Esophagus (tissue), 2 donors: Measurements from ENCODE around the gene TMOD1. TPM values are rescaled to one million over a fixed set of nuclear protein-coding genes. Genes with fewer than 3 reads are reported as not detected.

Experiments used
- H3K27ac ChIP-seq, 2 donors: one replicate each; pipeline ENCODE4 v1.5.1; 2013; ENCODE audit warnings: low read depth in 2 of 2, mild to moderate bottlenecking in 2 of 2, inconsistent platforms in 1 of 2, low read length in 1 of 2, moderate library complexity in 1 of 2
- H3K27me3 ChIP-seq, 2 donors: one replicate each; pipeline ENCODE4 v1.6.1; 2013; ENCODE audit warnings: low read length in 2 of 2, control low read depth in 1 of 2, mild to moderate bottlenecking in 1 of 2; ENCODE audit not compliant: insufficient read depth in 2 of 2, control insufficient read depth in 1 of 2
- H3K36me3 ChIP-seq, 2 donors: one replicate each; pipeline ENCODE4 v1.6.1; 2013; ENCODE audit warnings: low read length in 1 of 2; ENCODE audit not compliant: control insufficient read depth in 2 of 2, insufficient read depth in 2 of 2
- H3K4me1 ChIP-seq, 2 donors: one replicate each; pipeline ENCODE4 v1.6.1; 2013; ENCODE audit warnings: low read length in 1 of 2; ENCODE audit not compliant: control insufficient read depth in 2 of 2, insufficient read depth in 2 of 2
- H3K4me3 ChIP-seq, 2 donors: one replicate each; pipeline ENCODE4 v1.5.1; 2013; ENCODE audit warnings: low read length in 2 of 2, mild to moderate bottlenecking in 2 of 2, low read depth in 1 of 2, moderate library complexity in 1 of 2
- H3K9me3 ChIP-seq, 2 donors: one replicate each; pipeline ENCODE4 v1.6.1; 2013; ENCODE audit warnings: mild to moderate bottlenecking in 2 of 2, low read depth in 1 of 2, low read length in 1 of 2, moderate library complexity in 1 of 2; ENCODE audit not compliant: control insufficient read depth in 2 of 2, insufficient read depth in 1 of 2
- WGBS, 2 donors: extraction: QIAGEN DNeasy Blood & Tissue Kit; methylation state at CpG; one replicate each; pipeline ENCODE4 v1.1.7; 2013; 5-methylcytosine and 5-hydroxymethylcytosine counted together
- polyA plus RNA-seq, 2 donors: library from polyadenylated mRNA; stranded (reverse); fragments of 200-250 nt; gene quantifications; one replicate each; pipeline ENCODE4 v1.2.3, GENCODE V29; 2013
- donor health status: healthy with polysubstance abuse.
- donor health status: Bipolar disorder and iron deficiency.

The TMOD1 gene
- polyA plus RNA-seq, 2 donors = 3.2 to 7.1 TPM

DNA sequence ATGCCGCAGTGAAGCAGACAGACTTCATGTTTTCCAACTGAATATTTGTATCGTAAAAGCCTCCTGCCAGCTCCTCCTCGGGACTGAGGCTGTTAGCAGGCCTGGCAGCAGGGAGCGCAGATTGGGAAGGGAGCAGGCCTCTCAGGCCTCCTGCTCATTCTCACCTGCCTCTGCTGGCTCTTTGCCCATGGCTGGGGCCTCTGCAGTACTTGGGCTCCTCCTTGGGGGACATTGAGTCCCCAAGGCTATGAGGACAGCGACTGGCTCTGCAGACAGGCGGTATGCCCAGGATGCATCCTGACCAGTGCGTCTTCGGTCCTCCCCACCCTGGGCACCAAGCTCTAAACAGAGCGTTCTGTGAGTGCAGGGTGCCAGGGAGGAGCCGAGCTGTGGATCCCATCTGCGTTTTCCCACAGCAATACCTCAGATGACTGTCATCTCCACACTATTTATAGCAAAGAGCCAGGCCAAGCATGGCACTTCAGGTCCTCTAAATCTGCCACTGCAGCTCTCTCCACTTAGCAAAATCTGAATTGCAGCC is 93.0 kb downstream of the TMOD1 start:
- peaks cover 0 to 3% of the 10 kb centered on the region in 2 donors for H3K4me1 ChIP-seq
- peaks cover 0 to 2% of the 10 kb centered on the region in 2 donors for H3K36me3 ChIP-seq
- H3K27ac ChIP-seq = peak overlapping the region in 1 of 2 donors; percentile 7
- H3K27me3 ChIP-seq = no peaks in the 10 kb centered on the region
- WGBS, 2 donors = 70 to 85% methylated on average over 11 of the region's 11 CpGs
- no peak overlapping the region for H3K4me3 ChIP-seq
- H3K9me3 ChIP-seq = no peaks in the 10 kb centered on the region

DNA sequence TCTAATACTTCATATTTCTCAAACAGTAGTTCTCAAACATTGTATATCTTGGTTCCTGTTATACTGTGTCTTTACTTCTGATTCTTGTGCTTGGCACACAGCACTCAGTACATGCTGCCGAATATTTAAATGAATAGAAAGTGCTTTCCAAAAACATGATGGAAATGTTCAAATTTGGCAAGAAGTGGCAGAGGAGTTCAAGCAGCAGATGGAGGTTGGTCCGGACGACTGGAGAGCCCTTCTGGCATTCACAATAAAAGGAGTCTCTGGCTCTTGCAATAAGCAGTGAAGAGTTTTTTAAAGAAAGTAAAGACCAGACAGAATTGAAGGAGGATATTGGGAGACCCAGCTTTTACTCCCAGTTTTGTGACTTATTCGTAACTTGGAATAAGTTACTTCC is 95.4 kb downstream of the TMOD1 start:
- Histone ChIP-seq H3K9me3 (no peaks in the 10 kb centered on the region), H3K27me3 (no peaks in the 10 kb centered on the region), H3K27ac (no peak overlapping the region), H3K4me1 (peaks cover 0 to 3% of the 10 kb centered on the region in 2 donors), H3K36me3 (peaks cover 8 to 15% of the 10 kb centered on the region in 2 donors), H3K4me3 (no peak overlapping the region)
- WGBS, 2 donors = 41 to 51% methylated on average over 4 of the region's 4 CpGs

DNA sequence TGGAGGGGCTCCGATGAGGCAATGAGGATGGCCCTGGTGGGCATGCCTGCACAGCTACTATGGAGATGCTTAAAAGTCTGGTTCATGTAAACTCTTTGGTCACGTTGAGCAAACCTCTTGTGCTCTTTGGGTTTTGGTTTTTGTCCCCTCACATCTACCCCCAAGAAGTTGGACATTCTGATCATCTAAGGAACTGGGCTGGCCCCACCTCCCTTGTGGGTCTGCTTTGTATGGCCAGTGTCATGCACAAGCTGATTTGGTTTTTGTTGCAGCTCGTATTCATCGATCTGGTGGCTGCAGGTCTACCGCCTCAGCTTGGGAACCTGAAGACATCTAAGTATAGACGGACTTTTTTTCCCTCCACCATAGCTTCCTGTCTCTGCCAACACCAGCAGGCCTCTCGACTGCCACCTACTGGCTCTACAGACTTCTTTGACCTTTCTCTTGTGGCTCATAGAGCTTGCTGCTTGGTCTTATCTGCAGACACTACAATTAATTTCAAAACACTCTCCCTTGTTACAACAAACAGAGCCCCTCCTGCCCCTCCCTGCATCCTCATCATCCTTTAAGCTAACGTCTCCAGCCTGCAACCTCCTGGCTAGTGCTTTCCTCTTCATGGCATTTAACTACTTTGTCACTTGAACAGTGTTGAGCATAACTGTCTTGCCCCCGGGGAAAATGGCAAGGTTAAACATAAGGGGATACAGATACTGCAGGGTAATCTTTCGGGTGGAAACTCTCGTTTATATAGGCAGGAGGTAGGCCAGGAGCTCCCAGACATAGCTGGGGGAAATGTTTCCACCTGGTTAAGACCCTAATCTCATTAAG is 97.2 kb downstream of the TMOD1 start:
- H3K9me3 ChIP-seq = no peaks in the 10 kb centered on the region
- peak overlapping the region in 1 of 2 donors; percentile 35 for H3K27ac ChIP-seq
- peaks cover 15 to 20% of the 10 kb centered on the region in 2 donors for H3K36me3 ChIP-seq
- H3K27me3 ChIP-seq = no peaks in the 10 kb centered on the region
- H3K4me1 ChIP-seq = no peaks in the 10 kb centered on the region
- WGBS, 2 donors = 23 to 25% methylated on average over 11 of the region's 11 CpGs
- no peak overlapping the region for H3K4me3 ChIP-seq

DNA sequence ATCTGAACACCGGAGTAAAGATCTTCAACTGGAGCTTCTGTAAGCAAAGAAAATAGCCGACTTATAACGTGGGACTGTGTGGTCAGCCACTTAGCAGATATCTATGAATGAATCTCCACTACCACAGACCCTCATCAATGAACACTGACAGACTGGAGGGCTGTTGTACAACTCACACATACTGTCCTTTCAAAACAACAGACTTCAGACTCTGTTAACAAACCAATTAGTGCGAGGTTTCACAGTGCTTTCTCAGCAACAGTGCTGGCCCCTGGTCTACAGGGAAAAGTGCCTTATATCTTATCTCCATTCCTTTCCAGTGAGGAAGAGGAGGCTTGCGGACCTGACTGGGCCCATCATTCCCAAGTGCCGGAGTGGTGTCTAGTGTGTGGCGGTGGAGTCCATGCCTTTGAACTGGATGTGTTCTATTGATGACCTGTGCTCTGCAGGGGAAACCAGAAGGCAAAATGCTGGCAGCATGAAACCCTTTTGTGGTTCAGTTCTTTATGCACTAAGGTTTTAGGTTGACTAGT is 97.9 kb downstream of the TMOD1 start:
- Histone ChIP-seq H3K4me1 (no peaks in the 10 kb centered on the region), H3K27ac (no peak overlapping the region), H3K27me3 (no peaks in the 10 kb centered on the region), H3K4me3 (no peak overlapping the region), H3K36me3 (peaks cover 17 to 20% of the 10 kb centered on the region in 2 donors), H3K9me3 (no peaks in the 10 kb centered on the region)
- 76 to 79% methylated on average over 7 of the region's 7 CpGs for WGBS, 2 donors

DNA sequence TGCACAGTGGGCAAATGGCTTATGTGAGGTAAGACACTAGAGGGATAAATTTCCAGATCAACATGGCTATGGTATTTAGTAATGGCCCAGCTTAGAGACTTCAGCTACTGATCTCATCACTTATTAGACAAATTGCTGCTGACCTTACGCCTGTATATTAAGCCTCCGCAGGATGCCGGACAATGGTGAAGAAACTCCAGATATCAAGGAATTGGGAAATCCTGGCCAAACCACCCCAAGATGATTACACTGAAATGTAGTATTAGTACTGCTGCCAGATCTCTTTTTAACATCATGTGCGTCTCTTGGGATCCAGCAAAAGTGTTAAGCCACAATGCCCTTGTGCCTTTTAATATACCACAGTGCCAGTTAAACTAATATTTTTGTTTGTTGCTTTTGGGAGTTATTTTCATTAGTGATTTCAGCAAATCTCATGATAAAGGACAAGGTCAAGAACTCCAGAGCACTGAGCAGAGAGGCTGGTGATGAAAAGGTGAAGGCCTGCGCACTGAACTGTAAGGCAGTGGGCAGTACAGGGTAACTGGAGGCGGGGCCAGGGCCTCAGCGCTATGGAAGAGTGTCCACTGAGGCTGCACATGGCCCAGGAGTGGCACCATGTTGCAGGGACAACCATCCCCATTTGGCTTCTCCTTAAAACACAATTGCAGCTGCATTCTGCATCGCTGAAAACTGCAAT is 99.2 kb downstream of the TMOD1 start:
- H3K4me1 ChIP-seq = no peaks in the 10 kb centered on the region
- peaks cover 22 to 28% of the 10 kb centered on the region in 2 donors for H3K36me3 ChIP-seq
- H3K9me3 ChIP-seq = no peaks in the 10 kb centered on the region
- H3K27me3 ChIP-seq = no peaks in the 10 kb centered on the region
- H3K27ac ChIP-seq = no peak overlapping the region
- WGBS, 2 donors = 94 to 96% methylated on average over 8 of the region's 8 CpGs
- no peak overlapping the region for H3K4me3 ChIP-seq

DNA sequence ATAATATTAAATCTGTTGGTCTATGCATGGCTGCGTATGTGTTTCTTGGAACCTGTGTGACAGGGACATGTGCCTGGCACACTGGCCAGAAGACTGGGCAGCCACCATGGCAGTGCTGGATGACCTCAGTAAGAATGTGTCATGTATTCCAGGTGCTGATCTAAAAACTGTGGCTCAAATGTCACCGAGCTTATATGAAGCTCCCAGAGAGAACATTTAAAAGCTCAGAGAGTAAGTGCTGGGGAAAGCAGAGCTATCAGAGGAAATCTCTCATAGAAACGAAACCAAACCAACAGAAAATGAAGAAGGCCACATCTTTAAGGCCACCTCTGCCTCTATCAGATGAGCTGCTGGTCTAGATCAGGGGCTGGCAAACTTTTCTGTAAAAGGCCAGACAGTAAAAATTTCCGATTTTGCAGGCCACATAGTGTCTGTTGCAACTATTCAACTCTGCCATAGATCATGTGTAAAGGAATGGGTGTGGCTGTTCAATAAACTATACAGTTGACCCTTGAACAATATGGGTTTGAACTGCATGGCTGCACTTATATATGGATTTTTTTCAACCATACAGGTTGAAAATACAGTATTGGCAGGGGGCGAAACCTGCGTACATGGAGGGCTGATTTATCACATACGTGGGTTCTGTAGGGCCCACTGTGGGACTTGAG is 99.9 kb downstream of the TMOD1 start:
- Histone ChIP-seq H3K4me1 (no peaks in the 10 kb centered on the region), H3K4me3 (no peak overlapping the region), H3K27me3 (no peaks in the 10 kb centered on the region), H3K36me3 (peaks cover 22 to 30% of the 10 kb centered on the region in 2 donors), H3K27ac (no peak overlapping the region), H3K9me3 (no peaks in the 10 kb centered on the region)
- WGBS, 2 donors = 89 to 92% methylated on average over 7 of the region's 7 CpGs

DNA sequence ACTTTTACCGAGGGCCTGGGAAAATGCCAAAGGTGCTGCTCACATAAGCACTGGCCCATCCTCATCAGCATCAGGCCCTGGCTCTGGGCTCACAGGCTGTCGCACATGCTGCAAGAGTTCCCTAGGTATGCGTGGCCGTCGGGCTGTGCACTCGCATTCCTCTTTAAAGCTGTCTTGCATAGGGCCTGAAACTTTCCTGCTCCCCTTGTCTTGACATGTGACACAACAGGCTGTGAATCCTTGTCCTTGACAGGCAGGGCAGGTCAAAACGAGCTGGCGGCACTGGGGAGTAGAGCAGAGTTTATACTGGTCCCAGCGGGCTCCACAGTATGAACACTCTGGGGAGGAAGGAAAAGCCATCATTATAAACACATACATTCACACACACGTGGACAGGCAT is 101.0 kb downstream of the TMOD1 start:
- Histone ChIP-seq H3K9me3 (no peaks in the 10 kb centered on the region), H3K27me3 (no peaks in the 10 kb centered on the region), H3K27ac (no peak overlapping the region), H3K4me1 (no peaks in the 10 kb centered on the region), H3K36me3 (peaks cover 22 to 30% of the 10 kb centered on the region in 2 donors), H3K4me3 (no peak overlapping the region)
- WGBS, 2 donors = 84 to 86% methylated on average over 10 of the region's 10 CpGs

DNA sequence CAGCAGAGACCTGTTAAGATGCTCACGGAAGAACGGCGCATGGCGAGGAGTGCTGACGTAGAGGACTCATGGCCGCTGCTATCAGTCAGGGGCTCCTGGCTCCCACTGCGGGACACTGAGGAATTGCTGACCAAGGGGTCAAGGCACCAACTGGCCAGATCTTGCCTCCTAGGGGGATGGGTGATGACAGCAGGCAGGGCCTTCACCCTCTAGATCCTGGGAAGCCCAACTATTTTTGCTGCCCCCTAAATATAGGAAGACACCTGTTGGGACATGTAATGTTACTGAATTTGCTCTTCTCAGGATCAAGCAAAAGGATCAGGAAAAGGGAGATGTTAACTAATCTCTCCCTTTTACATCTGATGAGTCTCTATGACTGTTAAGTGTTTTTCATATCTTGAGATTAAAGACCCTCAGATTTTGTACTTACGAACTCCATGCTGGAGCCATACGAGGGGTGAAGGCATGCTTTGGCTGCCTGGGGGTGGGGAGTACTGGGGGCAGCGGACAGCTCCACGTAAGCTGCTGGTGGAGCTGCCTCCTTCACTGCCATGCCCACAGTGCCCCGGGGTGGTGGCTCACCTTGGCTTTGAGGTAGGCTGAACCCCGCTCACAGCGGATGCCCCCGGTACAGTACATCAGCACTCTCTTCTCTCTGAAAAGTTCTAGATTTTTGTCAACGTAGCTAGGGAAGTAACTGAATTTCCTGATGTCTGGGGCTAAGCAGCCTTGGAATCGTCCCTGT is 103.6 kb downstream of the TMOD1 start:
- peaks cover 22 to 24% of the 10 kb centered on the region in 2 donors for H3K36me3 ChIP-seq

More for the DNA sequence above, 103.6 kb downstream of the TMOD1 start:
- no peaks in the 10 kb centered on the region for H3K9me3 ChIP-seq
- H3K27me3 ChIP-seq = no peaks in the 10 kb centered on the region
- no peak overlapping the region for H3K27ac ChIP-seq
- H3K4me3 ChIP-seq = no peak overlapping the region
- 94 to 95% methylated on average over 17 of the region's 17 CpGs for WGBS, 2 donors
- H3K4me1 ChIP-seq = no peaks in the 10 kb centered on the region
